ENCODE results near the gene RAD1. TPM values are rescaled to one million over a fixed set of nuclear protein-coding genes. Genes with fewer than 3 reads are reported as not detected.

Gene RAD1
- total RNA-seq, 1 donor from 2014 or later = 19.7 TPM

GRCh38 chr5:34919077-34919476 is 3.8 kb upstream of the RAD1 start:
- no peaks in the 10 kb centered on the region for H3K9me3 Mint-ChIP-seq (ENCODE audit: unreplicated experiment)

DNA sequence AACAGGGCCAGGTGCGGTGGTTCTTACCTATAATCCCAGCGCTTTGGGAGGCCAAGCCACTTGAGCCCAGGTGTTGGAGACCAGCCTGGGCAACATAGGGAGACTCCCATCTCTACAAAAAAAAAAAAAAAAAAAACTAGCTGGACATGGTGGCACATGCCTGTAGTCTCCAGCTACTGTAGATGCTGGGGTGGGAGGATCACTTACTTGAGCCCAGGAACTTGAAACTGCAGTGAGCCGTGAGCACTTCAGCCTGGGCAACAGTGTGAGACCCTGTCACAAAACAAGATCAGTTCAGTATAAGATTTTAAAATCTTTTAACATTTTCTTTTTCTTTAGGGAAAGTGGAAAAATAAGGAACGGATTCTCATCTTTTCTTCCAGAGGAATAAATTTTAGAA is 2.7 kb upstream of the RAD1 start:
- Histone ChIP-seq H3K4me2 (ENCODE audit: low read length) (peak overlapping the region; percentile 90), H3K27me3 (ENCODE audit: insufficient read depth, low read length) (no peaks in the 10 kb centered on the region), H3K9ac (ENCODE audit: low read length) (no peak overlapping the region), H4K20me1 (ENCODE audit: insufficient read depth, low read length) (peaks cover 8% of the 10 kb centered on the region), H3K4me1 (ENCODE audit: insufficient read depth, low read length) (peaks cover 22% of the 10 kb centered on the region), H3K79me2 (ENCODE audit: insufficient read depth, low read length) (peaks cover 80% of the 10 kb centered on the region), H3K9me3 (ENCODE audit: insufficient read depth, low read depth, low read length) (no peaks in the 10 kb centered on the region), H2AFZ (ENCODE audit: low read depth, low read length) (no peak overlapping the region), H3K4me3 (ENCODE audit: insufficient read depth, low read depth, low read length) (no peak overlapping the region), H3K36me3 (ENCODE audit: insufficient read depth, low read length) (peaks cover 18% of the 10 kb centered on the region), H3K27ac (ENCODE audit: low read depth, low read length) (no peak overlapping the region)
- TF ChIP-seq EZH2 (IDR thresholded peaks at IDR 0.05; ENCODE audit: insufficient read depth, low read length) = no peak
- TF ChIP-seq, protein P1, sequence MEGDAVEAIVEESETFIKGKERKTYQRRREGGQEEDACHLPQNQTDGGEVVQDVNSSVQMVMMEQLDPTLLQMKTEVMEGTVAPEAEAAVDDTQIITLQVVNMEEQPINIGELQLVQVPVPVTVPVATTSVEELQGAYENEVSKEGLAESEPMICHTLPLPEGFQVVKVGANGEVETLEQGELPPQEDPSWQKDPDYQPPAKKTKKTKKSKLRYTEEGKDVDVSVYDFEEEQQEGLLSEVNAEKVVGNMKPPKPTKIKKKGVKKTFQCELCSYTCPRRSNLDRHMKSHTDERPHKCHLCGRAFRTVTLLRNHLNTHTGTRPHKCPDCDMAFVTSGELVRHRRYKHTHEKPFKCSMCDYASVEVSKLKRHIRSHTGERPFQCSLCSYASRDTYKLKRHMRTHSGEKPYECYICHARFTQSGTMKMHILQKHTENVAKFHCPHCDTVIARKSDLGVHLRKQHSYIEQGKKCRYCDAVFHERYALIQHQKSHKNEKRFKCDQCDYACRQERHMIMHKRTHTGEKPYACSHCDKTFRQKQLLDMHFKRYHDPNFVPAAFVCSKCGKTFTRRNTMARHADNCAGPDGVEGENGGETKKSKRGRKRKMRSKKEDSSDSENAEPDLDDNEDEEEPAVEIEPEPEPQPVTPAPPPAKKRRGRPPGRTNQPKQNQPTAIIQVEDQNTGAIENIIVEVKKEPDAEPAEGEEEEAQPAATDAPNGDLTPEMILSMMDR (IDR thresholded peaks at IDR 0.05; ENCODE audit: insufficient read depth, low read depth, low read length) = no peak
- H3K4me3 Mint-ChIP-seq (ENCODE audit: unreplicated experiment) = no peak overlapping the region
- FAIRE-seq (no peak), DNase-seq (ENCODE audit: low read depth) (no peak)
- no peaks in the 10 kb centered on the region for H3K27me3 Mint-ChIP-seq (ENCODE audit: low read depth, unreplicated experiment)
- no peak overlapping the region for H3K27ac Mint-ChIP-seq (ENCODE audit: unreplicated experiment)
- peaks cover 18% of the 10 kb centered on the region for H3K4me1 Mint-ChIP-seq (ENCODE audit: low read depth, unreplicated experiment)
- H3K9me3 Mint-ChIP-seq (ENCODE audit: unreplicated experiment) = no peaks in the 10 kb centered on the region
- peaks cover 5% of the 10 kb centered on the region for H3K36me3 Mint-ChIP-seq (ENCODE audit: low read depth, unreplicated experiment)

More at GRCh38 chr5:34919077-34919476, 3.8 kb upstream of the RAD1 start:
- peaks cover 19% of the 10 kb centered on the region for H3K36me3 ChIP-seq (ENCODE audit: insufficient read depth, low read length)
- FAIRE-seq (no peak), DNase-seq (ENCODE audit: low read depth) (no peak)
- no peak overlapping the region for H3K4me2 ChIP-seq (ENCODE audit: low read length)
- no peaks in the 10 kb centered on the region for H3K27me3 Mint-ChIP-seq (ENCODE audit: low read depth, unreplicated experiment)
- H3K27me3 ChIP-seq (ENCODE audit: insufficient read depth, low read length) = no peaks in the 10 kb centered on the region
- peaks cover 7% of the 10 kb centered on the region for H3K36me3 Mint-ChIP-seq (ENCODE audit: low read depth, unreplicated experiment)
- H3K4me1 Mint-ChIP-seq (ENCODE audit: low read depth, unreplicated experiment) = peaks cover 21% of the 10 kb centered on the region
- TF ChIP-seq, protein P1 (IDR thresholded peaks at IDR 0.05; ENCODE audit: insufficient read depth, low read depth, low read length) = peak; percentile 11
- no peak for TF ChIP-seq EZH2 (IDR thresholded peaks at IDR 0.05; ENCODE audit: insufficient read depth, low read length)
- no peak overlapping the region for H3K4me3 ChIP-seq (ENCODE audit: insufficient read depth, low read depth, low read length)
- H3K27ac Mint-ChIP-seq (ENCODE audit: unreplicated experiment) = no peak overlapping the region
- no peak overlapping the region for H2AFZ ChIP-seq (ENCODE audit: low read depth, low read length)
- H3K9me3 ChIP-seq (ENCODE audit: insufficient read depth, low read depth, low read length) = no peaks in the 10 kb centered on the region
- H4K20me1 ChIP-seq (ENCODE audit: insufficient read depth, low read length) = peaks cover 8% of the 10 kb centered on the region
- H3K27ac ChIP-seq (ENCODE audit: low read depth, low read length) = no peak overlapping the region
- H3K79me2 ChIP-seq (ENCODE audit: insufficient read depth, low read length) = peaks cover 70% of the 10 kb centered on the region
- peaks cover 26% of the 10 kb centered on the region for H3K4me1 ChIP-seq (ENCODE audit: insufficient read depth, low read length)
- no peak overlapping the region for H3K9ac ChIP-seq (ENCODE audit: low read length)
- H3K4me3 Mint-ChIP-seq (ENCODE audit: unreplicated experiment) = no peak overlapping the region

DNA sequence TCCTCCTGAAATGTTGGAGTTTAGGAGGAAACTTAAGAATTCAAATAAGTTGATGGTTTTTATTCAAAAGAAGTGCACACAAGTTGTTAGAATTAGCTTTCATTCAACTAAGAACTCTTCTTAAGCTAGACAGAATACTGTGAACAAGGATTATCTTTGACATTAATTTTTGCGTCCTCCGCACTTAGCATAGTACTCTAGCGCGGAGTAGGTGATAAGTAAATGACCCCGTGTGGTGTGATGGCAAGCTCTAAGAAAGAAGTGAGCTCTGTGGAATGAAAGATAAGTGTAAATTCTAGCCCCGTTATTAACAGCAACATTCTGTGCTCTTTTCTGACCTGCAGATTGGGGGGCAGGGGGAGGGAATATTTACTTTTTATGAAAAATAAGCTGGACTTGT is 1.2 kb upstream of the RAD1 start:
- peaks cover 89% of the 10 kb centered on the region for H3K79me2 ChIP-seq (ENCODE audit: insufficient read depth, low read length)
- Mint-ChIP-seq H3K4me1 (ENCODE audit: low read depth, unreplicated experiment) (peaks cover 15% of the 10 kb centered on the region), H3K9me3 (ENCODE audit: unreplicated experiment) (no peaks in the 10 kb centered on the region), H3K36me3 (ENCODE audit: low read depth, unreplicated experiment) (peaks cover 2% of the 10 kb centered on the region), H3K4me3 (ENCODE audit: unreplicated experiment) (no peak overlapping the region), H3K27ac (ENCODE audit: unreplicated experiment) (no peak overlapping the region), H3K27me3 (ENCODE audit: low read depth, unreplicated experiment) (no peaks in the 10 kb centered on the region)
- peaks cover 22% of the 10 kb centered on the region for H3K4me1 ChIP-seq (ENCODE audit: insufficient read depth, low read length)
- peak overlapping the region; percentile 90 for H3K4me2 ChIP-seq (ENCODE audit: low read length)
- DNase-seq (ENCODE audit: low read depth) = no peak
- peak overlapping the region; percentile 96 for H3K9ac ChIP-seq (ENCODE audit: low read length)
- no peak for TF ChIP-seq EZH2 (IDR thresholded peaks at IDR 0.05; ENCODE audit: insufficient read depth, low read length)
- TF ChIP-seq, protein P1 (IDR thresholded peaks at IDR 0.05; ENCODE audit: insufficient read depth, low read depth, low read length) = no peak
- FAIRE-seq = no peak
- peaks cover 8% of the 10 kb centered on the region for H4K20me1 ChIP-seq (ENCODE audit: insufficient read depth, low read length)
- H3K9me3 ChIP-seq (ENCODE audit: insufficient read depth, low read depth, low read length) = no peaks in the 10 kb centered on the region
- H3K27me3 ChIP-seq (ENCODE audit: insufficient read depth, low read length) = no peaks in the 10 kb centered on the region
- no peak overlapping the region for H2AFZ ChIP-seq (ENCODE audit: low read depth, low read length)
- peak overlapping the region; percentile 99 for H3K4me3 ChIP-seq (ENCODE audit: insufficient read depth, low read depth, low read length)
- peaks cover 26% of the 10 kb centered on the region for H3K36me3 ChIP-seq (ENCODE audit: insufficient read depth, low read length)
- H3K27ac ChIP-seq (ENCODE audit: low read depth, low read length) = peak overlapping the region; percentile 9
